ENCODE results near the gene KRT13.

- no peak for TF ChIP-seq CTCF (IDR thresholded peaks at IDR 0.05; ENCODE audit: low read depth, low read length, poor library complexity, severe bottlenecking)
- TF ChIP-seq EZH2phosphoT487 (IDR thresholded peaks at IDR 0.05; ENCODE audit: borderline replicate concordance, low read length): no peak
These were observed 14.3 kb upstream of the KRT13 start for GRCh38 chr17:41519501-41520224.

Data from DOHH2 (cell line).